HCT116 (cell line): Measurements from ENCODE around the gene DCP1B. TPM values are rescaled to one million over a fixed set of nuclear protein-coding genes. Genes with fewer than 3 reads are reported as not detected.

ENCODE experiments used
- ATAC-seq: fragments of 200-7000 bp; cut with Tn5 transposase; 2 replicates; pipeline ENCODE4 v1.9.1; 2020; ENCODE audit warnings: mild to moderate bottlenecking, moderate library complexity
- BruUV-seq: library from RNA; stranded (reverse); fragments of 400-500 nt; replicated peaks from 2 replicates; lab custom pipeline; 2021; lab: Mats Ljungman, UMichigan
- CTCF ChIA-PET: fragments of 300-600 bp; sonication (Branson Sonifier 250); formaldehyde crosslinking; loops from one replicate; lab custom pipeline; 2021; ENCODE audit warnings: antibody characterized with exemption; lab: Charles Lee
- POLR2A ChIA-PET: fragments of 300-600, 350-600 bp; sonication (Branson Sonifier 250); formaldehyde crosslinking; loops from one replicate; lab custom pipeline; 2021; ENCODE audit warnings: antibody characterized with exemption; lab: Charles Lee
- RAD21 ChIA-PET, 2 experiments: fragments of 300-600 bp; sonication (Branson Sonifier 250); formaldehyde crosslinking; loops; one replicate each; lab custom pipeline; 2023; ENCODE audit warnings: low total read pairs in 2 of 2; ENCODE audit not compliant: uncharacterized antibody in 2 of 2, unreplicated experiment in 2 of 2, low non-redundant PET in 1 of 2; lab: Charles Lee
- DNase-seq: peaks from one replicate; pipeline ENCODE4 v3.0.0-alpha.2; 2010; ENCODE audit warnings: low read depth, low spot score
- H2AFZ ChIP-seq: fragments of 200-600 bp; shearing (Covaris generic), sonication (generic); 2 replicates; pipeline ENCODE4 v1.6.1; 2017; ENCODE audit warnings: low read depth, mixed run types, mixed read lengths, antibody characterized with exemption, low read length; ENCODE audit not compliant: poor library complexity, severe bottlenecking
- H3K27ac ChIP-seq: 2 replicates; pipeline ENCODE4 v1.5.1; 2012; ENCODE audit warnings: low read depth, low read length
- H3K27me3 ChIP-seq: fragments of 200-600 bp; sonication (generic); 2 replicates; pipeline ENCODE4 v1.6.1; 2016; ENCODE audit warnings: mixed run types, low read length, mixed read lengths; ENCODE audit not compliant: insufficient read depth
- H3K36me3 ChIP-seq, 2 experiments: fragments of 200-500 bp in 1 of 2; fragments of 200-600 bp in 1 of 2; sonication (Bioruptor generic) in 1 of 2; sonication (generic) in 1 of 2; 2 replicates each; pipeline versions ENCODE4 v1.5.1 to v1.6.1; 2014 to 2016; ENCODE audit warnings: low read length in 2 of 2, inconsistent platforms in 1 of 2, mixed read lengths in 1 of 2, mixed run types in 1 of 2; ENCODE audit not compliant: insufficient read depth in 2 of 2, control insufficient read depth in 1 of 2
- H3K4me1 ChIP-seq, 2 experiments: fragments of 200-600 bp in 1 of 2; sonication (generic) in 1 of 2; 2 replicates each; pipeline versions ENCODE4 v1.5.1 to v1.6.1; 2012 to 2017; ENCODE audit warnings: low read length in 2 of 2, inconsistent platforms in 1 of 2, mild to moderate bottlenecking in 1 of 2, mixed read lengths in 1 of 2, mixed run types in 1 of 2, moderate library complexity in 1 of 2; ENCODE audit not compliant: insufficient read depth in 2 of 2, control insufficient read depth in 1 of 2
- H3K4me2 ChIP-seq: fragments of 200-600 bp; sonication (generic); 2 replicates; pipeline ENCODE4 v1.6.1; 2017; ENCODE audit warnings: mixed run types, low read length, mixed read lengths
- H3K4me3 ChIP-seq, 2 experiments: fragments of 200-600 bp in 1 of 2; sonication (generic) in 1 of 2; replicated peaks in 1 of 2; 2 replicates each; pipeline ENCODE4 v1.5.1; 2011 to 2016; ENCODE audit warnings: low read length in 2 of 2, control low read depth in 1 of 2, low read depth in 1 of 2, mild to moderate bottlenecking in 1 of 2, mixed read lengths in 1 of 2, mixed run types in 1 of 2
- H3K79me2 ChIP-seq: fragments of 200-600 bp; sonication (generic); 2 replicates; pipeline ENCODE4 v1.6.1; 2017; ENCODE audit warnings: mild to moderate bottlenecking, mixed run types, low read length, moderate library complexity, mixed read lengths; ENCODE audit not compliant: insufficient read depth
- H3K9ac ChIP-seq: fragments of 200-600 bp; sonication (generic); 2 replicates; pipeline ENCODE4 v1.6.1; 2016; ENCODE audit warnings: low read length, mixed read lengths
- H3K9me2 ChIP-seq: fragments of 200-600 bp; sonication (generic), shearing (Covaris generic); 2 replicates; pipeline ENCODE4 v1.6.1; 2017; ENCODE audit warnings: mixed run types, mild to moderate bottlenecking, moderate library complexity; ENCODE audit not compliant: insufficient read depth
- H3K9me3 ChIP-seq, 2 experiments: fragments of 200-500 bp in 1 of 2; fragments of 200-600 bp in 1 of 2; sonication (Bioruptor generic) in 1 of 2; sonication (generic) in 1 of 2; 2 replicates each; pipeline ENCODE4 v1.6.1; 2014 to 2017; ENCODE audit warnings: low read length in 2 of 2, mixed read lengths in 2 of 2, inconsistent platforms in 1 of 2, low read depth in 1 of 2, mild to moderate bottlenecking in 1 of 2, mixed run types in 1 of 2, moderate library complexity in 1 of 2; ENCODE audit not compliant: control insufficient read depth in 1 of 2, insufficient read depth in 1 of 2
- H4K20me1 ChIP-seq: fragments of 200-600 bp; sonication (generic), shearing (Covaris generic); 2 replicates; pipeline ENCODE4 v1.6.1; 2017; ENCODE audit warnings: mixed run types, mild to moderate bottlenecking, moderate library complexity; ENCODE audit not compliant: insufficient read depth
- CTCF ChIP-seq, 3 experiments: fragments of 200-600 bp in 1 of 3; sonication (generic) in 1 of 3; IDR thresholded peaks in 2 of 3; conservative IDR thresholded peaks in 1 of 3; 2 replicates each; pipeline ENCODE4 v1.5.1; 2012 to 2017; ENCODE audit warnings: low read depth in 2 of 3, low read length in 2 of 3, antibody characterized with exemption in 1 of 3, borderline replicate concordance in 1 of 3, control low read depth in 1 of 3, mild to moderate bottlenecking in 1 of 3, mixed read lengths in 1 of 3, mixed run types in 1 of 3, moderate library complexity in 1 of 3; ENCODE audit not compliant: insufficient read depth in 1 of 3
- EZH2 ChIP-seq: fragments of 200-600 bp; sonication (generic); IDR thresholded peaks from 2 replicates; pipeline ENCODE4 v1.6.1; 2017; ENCODE audit warnings: antibody characterized with exemption, mixed run types
- EZH2phosphoT487 ChIP-seq: fragments of 200-600 bp; IDR thresholded peaks from 2 replicates; pipeline ENCODE4 v1.6.1; 2018; ENCODE audit warnings: antibody characterized with exemption, borderline replicate concordance
- POLR2AphosphoS5 ChIP-seq: IDR thresholded peaks from 2 replicates; pipeline ENCODE4 v1.6.1; 2011; ENCODE audit warnings: mild to moderate bottlenecking, low read depth, low read length, moderate library complexity
- TCF7L2 ChIP-seq: IDR thresholded peaks from 2 replicates; pipeline ENCODE4 v1.7.0; 2011; ENCODE audit warnings: borderline replicate concordance, inconsistent platforms; ENCODE audit not compliant: insufficient read depth, insufficient read length; ENCODE audit errors: extremely low read depth
- ZBTB33 ChIP-seq: IDR thresholded peaks from 2 replicates; pipeline ENCODE4 v1.6.1; 2011; ENCODE audit warnings: mild to moderate bottlenecking, low read length, moderate library complexity; ENCODE audit not compliant: insufficient replicate concordance; ENCODE audit errors: extremely low read depth
- ZFX ChIP-seq: fragments of 450-650 bp; IDR thresholded peaks from 2 replicates; pipeline ENCODE4 v1.6.1; 2017
- intact Hi-C: fragments of 100-400 bp; cut with micrococcal nuclease; formaldehyde crosslinking; loops from 2 replicates; pipeline ENCODE4 v1.10.0; 2022
- total RNA-seq: library from RNA; stranded (reverse); gene quantifications from one replicate; pipeline ENCODE4 v1.2.1, GENCODE V29; 2021; ENCODE audit not compliant: unreplicated experiment

Gene DCP1B
- total RNA-seq, 1 experiment from 2014 or later: 13.8 TPM

GRCh38 chr12:2008677-2009076, 4.4 kb upstream of the DCP1B start (continued):
- TF ChIP-seq EZH2phosphoT487: no peak
- no peak for TF ChIP-seq ZFX
- no peak for TF ChIP-seq CTCF (IDR thresholded peaks at IDR 0.05 in 2 of 3, conservative IDR thresholded peaks at IDR 0.05 in 1 of 3; ENCODE audit: borderline replicate concordance in 1 of 3, insufficient read depth in 1 of 3, low read depth in 2 of 3, low read length in 2 of 3)
- TF ChIP-seq, all 23 proteins: peak for 0

- Histone ChIP-seq H3K36me3 (no peaks in the 10 kb centered on the region), H3K9me3 (no peaks in the 10 kb centered on the region), H3K27me3 (no peaks in the 10 kb centered on the region), H3K4me3 (peak overlapping the region; percentile 92), H3K9ac (peak overlapping the region; percentile 90), H3K9me2 (no peaks in the 10 kb centered on the region), H3K79me2 (peaks cover 17% of the 10 kb centered on the region), H3K27ac (peak overlapping the region; percentile 97), H3K4me2 (peak overlapping the region; percentile 87), H4K20me1 (no peaks in the 10 kb centered on the region), H2AFZ (peak overlapping the region; percentile 17), H3K4me1 (peaks cover 11 to 15% of the 10 kb centered on the region in 2 experiments)
- ChIA-PET RAD21 (no interaction called here), CTCF (no interaction called here), POLR2A (no interaction called here)
- intact Hi-C loops: no loop called here
- ATAC-seq (peak; percentile 23; the same call in 1 of the 2 replicates), DNase-seq (no peak)
- BruUV-seq: TSS peak; percentile 64
- TF ChIP-seq ZBTB33 (no peak), EZH2 (no peak), POLR2AphosphoS5 (no peak), TCF7L2 (no peak)
These were observed 563 bp downstream of the DCP1B start for GRCh38 chr12:2003676-2004112.
